Fibroblast of villous mesenchyme (primary cell): ENCODE measurements around the gene VPS35L. TPM values are rescaled to one million over a fixed set of nuclear protein-coding genes. Genes with fewer than 3 reads are reported as not detected.

Experiments used
- DNase-seq: peaks from one replicate; pipeline ENCODE4 v3.0.0-alpha.2; 2010; ENCODE audit warnings: low read depth
- H3K4me3 ChIP-seq: 2 replicates; pipeline ENCODE4 v1.5.1; 2011; ENCODE audit warnings: low read depth, mild to moderate bottlenecking, low read length
- CTCF ChIP-seq: IDR thresholded peaks from 2 replicates; pipeline ENCODE4 v1.5.1; 2012; ENCODE audit warnings: low read depth, mild to moderate bottlenecking, low read length; ENCODE audit not compliant: insufficient read depth
- total RNA-seq: library from RNA; depleted of rRNA; stranded (reverse); fragments of >200 nt; gene quantifications from 2 replicates; pipeline ENCODE4 v1.2.3, GENCODE V29; 2012

The VPS35L gene
- total RNA-seq, 1 donor: 67.4 TPM

GRCh38 chr16:19701091-19701490 lies 145.6 kb downstream of the VPS35L start:
- no peak for TF ChIP-seq CTCF
- peak; percentile 43 for DNase-seq
- H3K4me3 ChIP-seq: no peak overlapping the region

GRCh38 chr16:19703172-19703889 lies 147.8 kb downstream of the VPS35L start:
- no peak overlapping the region for H3K4me3 ChIP-seq
- no peak for TF ChIP-seq CTCF
- DNase-seq: no peak

- TF ChIP-seq CTCF: no peak
- DNase-seq: peak; percentile 95
These were observed 149.0 kb downstream of the VPS35L start for GRCh38 chr16:19704321-19705145.

GRCh38 chr16:19705146-19705501 lies 149.6 kb downstream of the VPS35L start:
- DNase-seq: no peak
- H3K4me3 ChIP-seq: no peak overlapping the region
- TF ChIP-seq CTCF: no peak

More at GRCh38 chr16:19704321-19705145, 149.0 kb downstream of the VPS35L start:
- no peak overlapping the region for H3K4me3 ChIP-seq

- TF ChIP-seq CTCF: no peak
- H3K4me3 ChIP-seq: no peak overlapping the region
- DNase-seq: no peak
These were observed 150.3 kb downstream of the VPS35L start for GRCh38 chr16:19705843-19706242.

- no peak for TF ChIP-seq CTCF
- no peak overlapping the region for H3K4me3 ChIP-seq
- no peak for DNase-seq
These were observed 151.3 kb downstream of the VPS35L start for GRCh38 chr16:19706846-19707245.
